NT2/D1 (cell line): Measurements from ENCODE around the gene GSTO2.

ENCODE experiments used
- DNase-seq: peaks from one replicate; pipeline ENCODE4 v3.0.0-alpha.2; 2011; ENCODE audit warnings: low read depth, low spot score
- H3K27me3 ChIP-seq: 2 replicates; pipeline ENCODE4 v1.6.0; 2011; ENCODE audit warnings: mild to moderate bottlenecking; ENCODE audit not compliant: insufficient read length, insufficient read depth
- H3K36me3 ChIP-seq: 2 replicates; pipeline ENCODE4 v1.6.1; 2011; ENCODE audit warnings: mild to moderate bottlenecking, low read length, mixed read lengths; ENCODE audit not compliant: insufficient read depth, insufficient read length
- H3K4me1 ChIP-seq: 2 replicates; pipeline ENCODE4 v1.5.1; 2011; ENCODE audit not compliant: insufficient read depth, insufficient read length
- H3K4me3 ChIP-seq: 2 replicates; pipeline ENCODE4 v1.5.1; 2011; ENCODE audit warnings: low read depth; ENCODE audit not compliant: insufficient read length
- H3K9ac ChIP-seq: 2 replicates; pipeline ENCODE4 v1.6.0; 2011; ENCODE audit warnings: low read depth; ENCODE audit not compliant: insufficient read length
- H3K9me3 ChIP-seq: 2 replicates; pipeline ENCODE4 v1.5.1; 2011; ENCODE audit warnings: mild to moderate bottlenecking, low read length; ENCODE audit not compliant: insufficient read depth
- SUZ12 ChIP-seq: IDR thresholded peaks from 2 replicates; pipeline ENCODE4 v1.6.1; 2011; ENCODE audit not compliant: insufficient read length, insufficient read depth; ENCODE audit errors: extremely low read depth
- YY1 ChIP-seq: IDR thresholded peaks from 2 replicates; pipeline ENCODE4 v1.6.1; 2011; ENCODE audit not compliant: insufficient read length, insufficient read depth
- ZNF274 ChIP-seq: IDR thresholded peaks from 2 replicates; pipeline ENCODE4 v1.6.1; 2011; ENCODE audit warnings: mild to moderate bottlenecking, low read depth, low read length

GSTO2 gene

DNA sequence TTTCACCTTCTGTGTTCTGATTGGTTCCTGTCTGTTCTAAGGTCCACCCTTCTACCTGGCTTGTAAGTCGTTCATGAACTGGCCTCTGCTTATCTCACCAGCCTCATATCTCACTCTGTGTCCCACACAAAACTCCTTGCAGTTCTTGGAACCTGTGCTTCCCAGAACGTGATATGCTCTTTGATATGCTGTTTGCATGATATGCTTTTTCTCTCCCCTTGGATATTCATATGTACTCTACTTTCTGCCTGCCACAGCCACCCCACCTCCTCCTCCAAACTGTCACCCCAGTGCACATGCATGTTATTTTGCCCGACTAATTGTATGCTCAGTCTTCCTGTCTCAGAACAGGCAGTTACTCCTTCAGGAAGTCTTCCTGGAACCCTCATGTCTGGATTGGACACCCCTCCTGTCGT is 71.1 kb downstream of the GSTO2 start:
- peaks cover 6% of the 10 kb centered on the region for H3K36me3 ChIP-seq
- DNase-seq = no peak
- H3K4me3 ChIP-seq = no peak overlapping the region
- H3K9ac ChIP-seq = no peak overlapping the region
- H3K9me3 ChIP-seq = no peaks in the 10 kb centered on the region
- H3K27me3 ChIP-seq = peaks cover 17% of the 10 kb centered on the region
- TF ChIP-seq SUZ12 (no peak), ZNF274 (no peak), YY1 (no peak)
- peaks cover 3% of the 10 kb centered on the region for H3K4me1 ChIP-seq

DNA sequence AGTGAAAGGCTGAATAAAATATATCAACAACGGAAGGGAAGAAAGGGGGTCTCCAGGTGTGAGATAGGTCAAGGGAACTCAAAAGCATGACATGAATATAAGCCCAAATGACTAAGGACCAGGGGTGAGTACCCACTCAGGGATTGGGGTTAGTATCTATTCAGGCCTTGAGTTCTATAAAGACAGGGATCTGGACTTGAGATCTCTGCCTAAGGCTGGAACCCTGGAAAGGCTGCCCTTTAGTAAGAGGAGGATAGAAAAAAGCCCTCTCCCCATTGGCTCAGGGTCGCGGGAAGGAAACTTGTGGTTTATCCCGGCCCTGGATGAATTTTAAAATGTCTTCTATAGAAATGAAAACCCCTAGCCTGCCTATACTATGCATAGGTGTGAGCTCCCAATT is 71.7 kb downstream of the GSTO2 start:
- Histone ChIP-seq H3K9ac (no peak overlapping the region), H3K4me1 (peaks cover 3% of the 10 kb centered on the region), H3K4me3 (no peak overlapping the region), H3K9me3 (no peaks in the 10 kb centered on the region), H3K36me3 (peaks cover under 1% of the 10 kb centered on the region), H3K27me3 (peaks cover 17% of the 10 kb centered on the region)
- DNase-seq = no peak
- TF ChIP-seq ZNF274 (no peak), YY1 (no peak), SUZ12 (no peak)

DNA sequence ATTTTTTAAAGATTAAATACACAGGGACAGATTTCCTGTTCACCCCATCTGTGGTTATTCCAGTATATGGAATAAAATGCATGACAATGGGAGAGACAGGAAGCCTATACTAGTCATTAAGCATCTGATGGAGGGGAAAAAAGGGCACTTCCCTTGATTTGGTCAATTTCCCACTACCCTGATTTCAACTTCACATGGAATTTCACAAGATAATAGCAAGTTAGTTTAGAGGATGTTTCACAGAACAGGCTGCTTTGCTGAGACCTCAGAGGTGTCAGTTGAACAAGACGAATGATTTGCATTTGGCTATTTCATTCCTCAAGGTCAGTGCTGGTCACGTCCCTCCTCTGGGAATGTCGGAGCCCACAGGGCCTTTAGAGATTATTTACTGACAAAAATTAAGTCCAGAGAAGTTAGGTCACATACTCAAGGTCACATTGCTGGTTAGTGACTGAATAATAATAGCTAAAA is 74.0 kb downstream of the GSTO2 start:
- TF ChIP-seq ZNF274 (no peak), YY1 (no peak), SUZ12 (no peak)
- no peak overlapping the region for H3K9ac ChIP-seq
- H3K9me3 ChIP-seq = no peaks in the 10 kb centered on the region

DNA sequence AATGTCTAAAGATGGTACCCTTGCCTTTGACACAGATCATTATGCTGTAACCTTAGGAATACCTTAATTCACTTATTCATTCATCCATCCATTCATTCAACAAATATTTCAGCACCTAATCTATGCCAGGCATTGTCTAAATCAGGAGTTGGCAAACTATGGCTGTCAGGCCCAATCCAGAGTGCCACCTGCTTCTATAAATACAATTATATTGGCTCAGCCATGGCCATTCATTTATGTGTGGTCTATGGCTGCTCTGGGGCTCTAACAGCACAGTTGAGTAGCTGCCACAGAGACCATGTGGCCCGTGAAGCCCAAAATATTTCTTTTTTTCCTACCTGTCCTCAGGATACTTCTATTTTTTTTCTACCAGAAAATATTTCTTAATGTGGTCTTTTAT is 75.2 kb downstream of the GSTO2 start:
- Histone ChIP-seq H3K4me1 (peaks cover 2% of the 10 kb centered on the region), H3K27me3 (peaks cover 14% of the 10 kb centered on the region), H3K9me3 (no peaks in the 10 kb centered on the region), H3K4me3 (no peak overlapping the region), H3K36me3 (no peaks in the 10 kb centered on the region), H3K9ac (no peak overlapping the region)
- TF ChIP-seq YY1 = no peak
- TF ChIP-seq SUZ12 = no peak
- no peak for TF ChIP-seq ZNF274
- DNase-seq = no peak

More for the DNA sequence above, 74.0 kb downstream of the GSTO2 start:
- peaks cover 17% of the 10 kb centered on the region for H3K27me3 ChIP-seq
- no peak overlapping the region for H3K4me3 ChIP-seq
- no peak for DNase-seq
- peaks cover 3% of the 10 kb centered on the region for H3K4me1 ChIP-seq
- no peaks in the 10 kb centered on the region for H3K36me3 ChIP-seq

DNA sequence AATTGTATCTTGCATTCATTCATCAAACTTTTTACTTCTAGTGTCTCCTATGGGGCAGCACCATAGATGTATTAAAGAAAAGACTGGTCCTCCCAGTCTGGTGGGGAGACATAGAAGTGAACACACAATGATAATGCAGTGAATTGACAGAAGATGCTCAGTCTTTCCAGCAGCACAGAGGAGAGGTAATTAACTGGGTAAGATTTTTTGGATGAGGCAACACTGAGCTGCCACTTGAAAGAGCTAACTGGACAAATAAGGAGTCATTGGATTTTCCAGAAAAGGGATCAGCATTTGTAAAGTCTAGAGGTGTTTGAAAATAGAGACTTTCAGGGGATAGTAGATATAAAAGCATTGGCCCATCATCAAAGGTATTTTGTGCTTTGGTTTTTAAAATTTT is 76.5 kb downstream of the GSTO2 start:
- no peak for DNase-seq
- Histone ChIP-seq H3K4me3 (no peak overlapping the region), H3K36me3 (no peaks in the 10 kb centered on the region), H3K9ac (no peak overlapping the region), H3K27me3 (peaks cover 2% of the 10 kb centered on the region), H3K9me3 (no peaks in the 10 kb centered on the region), H3K4me1 (no peaks in the 10 kb centered on the region)
- TF ChIP-seq ZNF274 = no peak
- no peak for TF ChIP-seq SUZ12
- no peak for TF ChIP-seq YY1

DNA sequence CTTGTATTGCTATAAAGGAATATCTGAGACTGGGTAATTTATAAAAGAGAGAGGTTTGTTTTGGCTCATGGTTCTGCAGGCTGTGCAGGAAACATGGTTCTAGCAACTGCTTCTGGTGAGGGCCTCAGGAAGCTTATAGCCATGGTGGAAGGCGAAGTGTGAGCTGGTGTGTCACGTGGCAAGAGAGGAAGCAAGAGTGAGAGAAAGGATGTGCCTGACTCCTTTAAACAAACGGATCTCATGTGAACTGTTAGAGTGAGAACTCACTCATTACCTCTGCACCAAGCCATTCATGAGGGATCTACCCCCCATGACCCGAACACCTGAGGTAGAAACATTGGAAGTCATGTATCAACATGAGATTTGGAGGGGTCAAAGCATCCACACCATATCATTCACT is 77.0 kb downstream of the GSTO2 start:
- TF ChIP-seq YY1 (no peak), ZNF274 (no peak)
- Histone ChIP-seq H3K9me3 (no peaks in the 10 kb centered on the region), H3K27me3 (no peaks in the 10 kb centered on the region), H3K36me3 (no peaks in the 10 kb centered on the region), H3K4me3 (no peak overlapping the region), H3K4me1 (no peaks in the 10 kb centered on the region), H3K9ac (no peak overlapping the region)
- DNase-seq = no peak

DNA sequence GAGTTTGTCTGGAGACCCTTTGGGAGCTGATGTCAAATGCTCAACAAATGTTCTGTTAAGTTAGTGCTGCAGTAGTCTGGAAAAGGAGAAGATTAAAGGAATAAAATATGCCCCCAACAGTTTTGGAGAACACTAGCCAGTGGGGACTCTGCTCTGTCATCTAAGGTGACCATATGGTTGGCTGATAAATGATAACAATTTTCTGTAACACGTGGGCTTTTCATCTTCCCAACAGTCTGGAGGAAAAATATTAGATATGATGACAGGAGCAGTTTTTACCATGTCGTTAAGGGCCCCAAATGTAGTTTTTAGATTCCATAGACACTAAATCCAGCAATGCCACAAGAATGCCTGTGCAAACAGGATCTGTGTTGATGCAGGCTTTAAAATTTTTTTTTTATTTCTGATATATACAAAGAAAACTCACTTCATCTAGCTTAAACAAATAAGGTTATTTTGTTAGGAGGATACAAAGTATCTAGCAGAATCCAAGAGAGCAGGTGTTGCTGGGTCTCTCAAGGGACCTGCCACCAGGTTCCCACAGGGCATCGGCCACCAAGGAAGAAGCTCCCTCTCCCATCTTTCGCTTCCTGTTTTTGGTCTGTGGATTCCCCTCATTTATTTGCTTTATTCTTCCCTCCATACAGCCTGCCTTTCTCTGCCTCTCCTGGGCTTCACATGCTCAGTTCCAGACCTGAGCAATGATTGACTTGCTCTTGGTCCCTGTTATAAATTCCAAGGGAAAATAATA is 78.5 kb downstream of the GSTO2 start:
- TF ChIP-seq SUZ12 (no peak), ZNF274 (no peak), YY1 (no peak)
- no peak for DNase-seq
- peaks cover 4% of the 10 kb centered on the region; the same call in 1 of the 2 replicates for H3K9me3 ChIP-seq
- peaks cover 6% of the 10 kb centered on the region for H3K27me3 ChIP-seq
- no peak overlapping the region for H3K9ac ChIP-seq
- no peaks in the 10 kb centered on the region for H3K4me1 ChIP-seq
- no peak overlapping the region for H3K4me3 ChIP-seq
- no peaks in the 10 kb centered on the region for H3K36me3 ChIP-seq
